BLaER1 treated with 17β-estradiol and CSF1 and Interleukin-3, amounts not matched to agents 10 nM and 100 nM (cell line): Measurements from ENCODE around the gene KCNK15.

Source experiments
- H3K27ac ChIP-seq, 11 experiments: shearing (Covaris generic); formaldehyde crosslinking; 2 replicates each; pipeline ENCODE4 v1.8.1; 2022
- H3K27me3 ChIP-seq, 11 experiments: shearing (Covaris generic); formaldehyde crosslinking; 2 replicates each; pipeline ENCODE4 v1.8.1; 2022
- H3K36me3 ChIP-seq, 11 experiments: shearing (Covaris generic); formaldehyde crosslinking; 2 replicates each; pipeline ENCODE4 v1.8.1; 2022
- H3K4me1 ChIP-seq, 10 experiments: shearing (Covaris generic); formaldehyde crosslinking; 2 replicates each; pipeline ENCODE4 v1.8.1; 2022
- H3K4me2 ChIP-seq, 11 experiments: shearing (Covaris generic); formaldehyde crosslinking; 2 replicates each; pipeline ENCODE4 v1.8.1; 2022
- H3K4me3 ChIP-seq, 10 experiments: shearing (Covaris generic); formaldehyde crosslinking; 2 replicates each; pipeline ENCODE4 v1.8.1; 2022
- H3K9ac ChIP-seq, 11 experiments: shearing (Covaris generic); formaldehyde crosslinking; 2 replicates each; pipeline ENCODE4 v1.8.1; 2022
- H3K9me3 ChIP-seq, 11 experiments: shearing (Covaris generic); formaldehyde crosslinking; replicated peaks in 1 of 11; 2 replicates each; pipeline ENCODE4 v1.8.1; 2022
- H4K20me1 ChIP-seq, 11 experiments: shearing (Covaris generic); formaldehyde crosslinking; 2 replicates each; pipeline ENCODE4 v1.8.1; 2022
- Cebpa-rat ChIP-seq, 11 experiments: shearing (Covaris generic); IDR thresholded peaks; 2 replicates each; pipeline ENCODE4 v1.8.1; 2022

KCNK15 gene

DNA sequence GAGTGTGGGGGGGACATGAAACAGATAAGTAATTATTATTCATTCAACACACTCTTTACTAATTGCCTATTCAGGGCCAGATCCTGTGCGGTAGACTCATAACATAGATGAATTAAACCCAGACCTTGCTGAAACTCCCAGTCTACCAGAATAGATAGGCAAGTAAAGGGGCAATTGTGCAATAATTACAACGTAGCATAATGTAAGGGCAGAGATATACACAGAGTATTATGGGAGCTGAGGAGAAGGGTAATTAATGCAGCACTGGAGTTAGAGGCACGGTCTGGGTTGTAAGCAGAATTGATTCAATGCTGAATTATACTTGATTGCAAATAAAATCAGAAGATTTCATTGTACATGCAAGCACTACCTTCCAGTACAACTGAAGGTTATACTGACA is 35.5 kb downstream of the KCNK15 start:
- Histone ChIP-seq H3K4me3 (no peak overlapping the region), H3K27me3 (no peaks in the 10 kb centered on the region), H4K20me1 (peaks cover 0 to 16% (median 0%) of the 10 kb centered on the region in 11 experiments; a peak in 3 of 22 replicates), H3K36me3 (no peaks in the 10 kb centered on the region), H3K9ac (no peak overlapping the region), H3K4me1 (no peaks in the 10 kb centered on the region), H3K27ac (no peak overlapping the region), H3K9me3 (no peaks in the 10 kb centered on the region), H3K4me2 (no peak overlapping the region)
- no peak for TF ChIP-seq Cebpa-rat (IDR thresholded peaks at IDR 0.05)

DNA sequence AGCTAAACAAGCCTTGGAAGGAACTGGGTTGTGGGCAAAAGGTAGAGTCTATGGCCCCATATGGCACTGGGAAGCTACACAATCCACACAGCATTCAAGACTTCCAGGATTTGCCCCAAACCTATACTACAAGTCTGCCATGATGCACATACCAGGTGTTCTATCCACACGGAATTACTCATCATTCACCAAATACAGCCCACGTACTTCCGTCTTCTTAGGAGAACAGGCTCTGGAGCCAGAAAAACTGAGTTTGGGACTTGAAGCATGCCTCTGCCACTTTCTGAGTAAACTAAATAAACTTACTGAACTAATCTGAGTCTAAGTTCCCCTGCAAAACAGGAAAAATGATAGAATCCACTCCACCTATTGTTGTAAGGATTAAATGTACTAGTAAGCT is 36.1 kb downstream of the KCNK15 start:
- Histone ChIP-seq H3K9ac (no peak overlapping the region), H4K20me1 (peaks cover 0 to 16% (median 0%) of the 10 kb centered on the region in 11 experiments; a peak in 3 of 22 replicates), H3K4me2 (no peak overlapping the region), H3K27me3 (no peaks in the 10 kb centered on the region), H3K9me3 (no peaks in the 10 kb centered on the region), H3K36me3 (no peaks in the 10 kb centered on the region), H3K4me3 (no peak overlapping the region), H3K4me1 (no peaks in the 10 kb centered on the region), H3K27ac (no peak overlapping the region)
- TF ChIP-seq Cebpa-rat (IDR thresholded peaks at IDR 0.05) = no peak

DNA sequence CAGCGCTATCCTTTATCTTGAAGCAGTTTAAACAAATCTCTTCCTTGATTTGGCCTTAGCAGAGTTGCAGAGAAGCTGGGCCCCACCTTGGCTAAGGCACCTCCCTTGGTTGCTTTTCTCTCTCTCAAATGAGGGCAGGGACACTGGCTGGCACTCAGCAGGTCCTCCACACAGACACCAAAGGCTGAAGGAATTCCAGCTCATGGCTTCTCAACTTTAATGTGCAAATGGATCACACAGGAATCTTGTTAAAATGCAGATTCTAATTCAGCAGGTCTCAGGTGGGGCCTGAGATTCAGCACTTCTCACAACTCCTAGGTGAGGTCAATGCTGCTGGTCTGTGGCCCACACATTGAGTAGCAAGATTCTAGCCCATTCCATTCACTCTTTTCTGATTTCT is 39.0 kb downstream of the KCNK15 start:
- Histone ChIP-seq H3K4me1 (no peaks in the 10 kb centered on the region), H3K36me3 (no peaks in the 10 kb centered on the region), H3K4me2 (no peak overlapping the region), H3K9me3 (no peaks in the 10 kb centered on the region), H4K20me1 (peaks cover 0 to 16% (median 0%) of the 10 kb centered on the region in 11 experiments; a peak in 2 of 22 replicates), H3K27me3 (no peaks in the 10 kb centered on the region), H3K27ac (no peak overlapping the region), H3K9ac (no peak overlapping the region), H3K4me3 (no peak overlapping the region)
- TF ChIP-seq Cebpa-rat (IDR thresholded peaks at IDR 0.05) = no peak

DNA sequence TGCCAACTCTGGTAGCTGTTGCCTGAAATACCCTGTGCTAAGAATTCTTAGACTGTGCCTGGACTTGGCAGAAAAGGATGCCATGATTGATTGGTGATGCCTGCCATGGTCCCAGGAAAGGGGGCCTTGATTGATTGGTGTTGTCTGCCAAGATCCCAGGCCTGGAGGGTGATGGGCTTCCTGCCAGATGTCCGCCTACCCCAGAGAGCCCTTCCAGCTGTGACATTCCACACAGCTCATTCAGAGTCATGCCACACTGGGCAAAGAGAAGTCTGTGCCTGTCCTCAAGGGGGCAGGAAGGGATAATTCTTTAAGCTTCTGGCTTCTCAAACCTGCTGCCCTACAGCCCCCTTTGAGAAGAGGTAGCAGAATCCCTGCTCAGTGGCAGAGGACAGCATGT is 40.1 kb downstream of the KCNK15 start:
- Histone ChIP-seq H3K9me3 (no peaks in the 10 kb centered on the region), H3K4me1 (no peaks in the 10 kb centered on the region), H4K20me1 (peaks cover 0 to 16% (median 0%) of the 10 kb centered on the region in 11 experiments; a peak in 2 of 22 replicates), H3K4me2 (no peak overlapping the region), H3K27ac (no peak overlapping the region), H3K36me3 (no peaks in the 10 kb centered on the region), H3K27me3 (no peaks in the 10 kb centered on the region), H3K4me3 (no peak overlapping the region), H3K9ac (no peak overlapping the region)
- no peak for TF ChIP-seq Cebpa-rat (IDR thresholded peaks at IDR 0.05)

DNA sequence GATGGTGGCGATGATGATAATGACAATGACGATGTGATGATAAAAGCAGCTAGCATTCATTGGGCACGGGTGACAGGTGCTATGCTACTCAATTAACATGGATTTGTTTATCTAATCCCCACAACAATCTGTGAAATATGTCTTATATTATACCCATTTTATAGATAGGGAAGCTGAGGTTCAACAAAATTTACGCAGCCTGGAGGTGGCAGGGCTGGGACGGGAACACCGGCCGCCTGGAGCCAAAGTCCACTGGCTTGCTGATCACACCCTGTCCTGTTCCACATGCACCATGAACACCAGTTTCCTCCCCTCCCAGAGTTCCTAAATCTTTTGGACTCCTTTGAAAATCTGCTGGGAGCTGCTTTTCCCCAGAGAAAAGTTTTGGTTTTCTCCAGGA is 41.6 kb downstream of the KCNK15 start:
- no peak overlapping the region for H3K4me3 ChIP-seq
- H3K27me3 ChIP-seq = no peaks in the 10 kb centered on the region
- H3K9me3 ChIP-seq = no peaks in the 10 kb centered on the region
- H3K4me2 ChIP-seq = no peak overlapping the region
- H3K9ac ChIP-seq = no peak overlapping the region
- H3K36me3 ChIP-seq = no peaks in the 10 kb centered on the region
- peaks cover 0 to 16% (median 0%) of the 10 kb centered on the region in 11 experiments; a peak in 2 of 22 replicates for H4K20me1 ChIP-seq
- no peak overlapping the region for H3K27ac ChIP-seq
- H3K4me1 ChIP-seq = no peaks in the 10 kb centered on the region
- TF ChIP-seq Cebpa-rat (IDR thresholded peaks at IDR 0.05) = no peak

DNA sequence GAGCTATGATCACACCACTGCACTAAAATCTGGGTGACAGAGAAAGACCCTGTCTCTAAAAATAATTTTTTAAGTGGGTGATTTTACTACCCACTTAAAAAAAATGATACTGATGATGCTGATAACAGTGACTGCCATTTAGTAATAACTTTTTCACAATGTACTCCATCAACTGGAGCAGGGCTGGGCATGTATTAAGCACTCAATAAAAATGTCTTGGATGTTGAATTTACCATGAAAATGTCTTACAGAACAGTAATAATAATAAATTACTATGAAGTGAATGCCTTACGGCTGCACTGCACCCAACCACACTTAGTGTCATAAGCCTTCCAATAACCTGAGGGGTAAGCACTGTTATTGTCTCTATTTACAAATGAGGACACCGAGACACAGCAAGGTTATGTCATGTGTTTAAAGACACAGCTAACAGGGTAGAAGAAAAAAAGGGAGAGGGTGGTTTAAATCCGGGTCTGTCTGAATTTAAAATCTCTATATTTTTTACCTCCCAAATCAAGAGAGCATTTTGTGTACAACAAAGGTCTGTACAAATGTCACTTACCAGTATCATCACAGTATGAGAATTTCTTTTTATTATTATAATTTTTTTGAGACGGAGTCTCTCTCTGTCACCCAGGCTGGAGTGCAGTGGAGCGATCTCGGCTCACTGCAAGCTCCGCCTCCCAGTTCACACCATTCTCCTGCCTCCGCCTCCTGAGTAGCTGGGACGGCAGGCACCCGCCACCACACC is 43.2 kb downstream of the KCNK15 start:
- Histone ChIP-seq H3K4me3 (no peak overlapping the region), H3K27ac (no peak overlapping the region), H3K27me3 (no peaks in the 10 kb centered on the region), H3K9ac (no peak overlapping the region), H3K9me3 (no peaks in the 10 kb centered on the region), H3K4me1 (peaks cover 0 to 9% (median 0%) of the 10 kb centered on the region in 10 experiments; a peak in 3 of 20 replicates), H3K36me3 (no peaks in the 10 kb centered on the region), H3K4me2 (no peak overlapping the region), H4K20me1 (peaks cover 0 to 16% (median 0%) of the 10 kb centered on the region in 11 experiments; a peak in 2 of 22 replicates)
- TF ChIP-seq Cebpa-rat (IDR thresholded peaks at IDR 0.05) = no peak

DNA sequence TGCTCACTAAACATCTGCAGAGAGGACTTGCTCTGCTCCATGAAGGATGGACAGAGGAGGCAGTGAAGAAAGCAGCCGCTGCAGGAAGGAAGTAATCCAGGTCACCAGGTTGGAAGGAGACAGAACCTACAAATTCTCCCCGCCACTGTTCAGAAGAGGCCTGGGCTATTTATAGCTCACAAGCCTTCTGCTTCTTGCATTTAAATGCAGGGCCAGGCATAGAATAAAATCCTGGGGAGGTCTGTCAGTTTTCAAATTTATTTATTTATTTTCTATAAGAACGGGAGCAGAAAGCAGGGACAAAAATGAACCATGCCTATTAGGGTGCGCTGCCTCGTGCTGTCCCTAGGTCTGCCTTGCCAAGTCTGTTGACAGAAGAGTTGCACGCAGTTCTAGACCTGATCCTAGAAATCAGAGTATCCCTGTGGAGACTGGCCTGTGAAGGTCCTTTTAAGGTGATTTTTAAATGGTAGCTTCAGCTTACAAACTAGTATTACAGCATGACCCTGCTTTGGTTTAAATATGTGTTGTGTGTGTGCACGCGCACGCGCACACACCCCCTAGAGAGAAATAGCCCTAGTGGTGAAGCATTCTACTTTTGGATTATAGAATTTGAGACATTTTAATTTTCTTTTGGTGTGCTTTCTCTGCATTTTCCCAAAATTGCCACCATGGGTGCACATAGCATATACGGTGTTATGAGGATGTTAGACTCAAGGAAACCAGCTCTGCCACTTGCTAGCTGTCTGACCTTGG is 45.2 kb downstream of the KCNK15 start:
- no peaks in the 10 kb centered on the region for H3K36me3 ChIP-seq
- no peak overlapping the region for H3K4me2 ChIP-seq
- no peak overlapping the region for H3K4me3 ChIP-seq
- H3K9ac ChIP-seq = no peak overlapping the region
- H4K20me1 ChIP-seq = peaks cover 0 to 3% (median 0%) of the 10 kb centered on the region in 11 experiments; a peak in 1 of 22 replicates
- H3K27me3 ChIP-seq = no peaks in the 10 kb centered on the region
- H3K27ac ChIP-seq = no peak overlapping the region
- peaks cover 0 to 9% (median 0%) of the 10 kb centered on the region in 10 experiments; a peak in 3 of 20 replicates for H3K4me1 ChIP-seq
- no peaks in the 10 kb centered on the region for H3K9me3 ChIP-seq
- TF ChIP-seq Cebpa-rat (IDR thresholded peaks at IDR 0.05) = no peak

DNA sequence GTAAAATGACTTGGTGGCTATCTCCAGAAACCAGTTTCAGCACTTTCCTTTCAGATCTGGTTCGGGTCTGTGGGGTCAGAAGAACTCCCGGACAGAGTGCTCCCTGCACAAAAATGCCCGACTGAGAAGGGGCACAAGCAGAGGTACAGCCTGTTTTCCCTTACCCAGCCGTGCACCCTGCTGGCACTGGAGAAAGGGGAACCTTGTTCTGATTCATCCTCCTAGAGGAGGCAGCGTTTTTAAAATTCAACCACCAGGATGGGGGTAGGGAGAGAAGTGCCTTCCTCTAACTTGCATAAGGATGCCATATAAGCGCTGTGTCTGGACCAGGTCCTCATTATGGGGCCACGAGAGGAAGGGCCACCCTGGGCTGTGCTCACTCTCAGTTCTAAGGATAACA is 47.1 kb downstream of the KCNK15 start:
- H4K20me1 ChIP-seq = no peaks in the 10 kb centered on the region; a peak in 1 of 22 replicates
- no peak for TF ChIP-seq Cebpa-rat (IDR thresholded peaks at IDR 0.05)
- 0 out of 22 replicates have a peak overlapping the region, but pooled peaks of 1 of the 11 experiments have one; percentile 2 for H3K4me2 ChIP-seq
- no peaks in the 10 kb centered on the region for H3K9me3 ChIP-seq
- no peak overlapping the region for H3K27ac ChIP-seq
- peaks cover 0 to 9% (median 0%) of the 10 kb centered on the region in 10 experiments; a peak in 3 of 20 replicates for H3K4me1 ChIP-seq
- H3K36me3 ChIP-seq = no peaks in the 10 kb centered on the region
- no peak overlapping the region for H3K9ac ChIP-seq
- H3K27me3 ChIP-seq = no peaks in the 10 kb centered on the region
- H3K4me3 ChIP-seq = no peak overlapping the region

DNA sequence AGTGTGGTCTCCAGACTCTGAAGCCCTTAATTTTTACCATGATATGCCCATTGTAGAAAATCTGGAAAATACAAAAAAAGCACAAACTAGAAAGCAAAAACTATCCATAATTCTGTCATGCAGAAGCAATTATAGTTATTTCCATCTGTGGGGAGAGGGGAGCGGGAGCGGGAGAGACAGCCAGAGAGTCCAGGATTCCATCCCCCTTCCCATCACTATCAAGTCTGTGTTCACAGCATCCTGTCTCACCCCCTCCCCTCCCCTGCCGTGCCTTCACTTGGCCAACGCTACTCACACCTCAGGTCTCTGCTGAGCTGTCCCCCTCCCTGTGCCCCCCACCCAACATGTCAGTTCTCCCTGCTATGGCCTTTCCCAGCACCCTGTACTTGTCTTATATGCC is 50.2 kb downstream of the KCNK15 start:
- Histone ChIP-seq H3K27me3 (no peaks in the 10 kb centered on the region), H3K4me2 (no peak overlapping the region), H3K36me3 (no peaks in the 10 kb centered on the region), H3K4me3 (no peak overlapping the region), H3K9ac (no peak overlapping the region), H4K20me1 (no peaks in the 10 kb centered on the region; a peak in 2 of 22 replicates), H3K4me1 (peaks cover 0 to 9% (median 0%) of the 10 kb centered on the region in 10 experiments; a peak in 3 of 20 replicates), H3K9me3 (no peaks in the 10 kb centered on the region), H3K27ac (no peak overlapping the region)
- TF ChIP-seq Cebpa-rat (IDR thresholded peaks at IDR 0.05) = no peak
